ENCODE data around the gene NME1. TPM values are rescaled to one million over a fixed set of nuclear protein-coding genes. Genes with fewer than 3 reads are reported as not detected.

Gene NME1
- total RNA-seq, 1 donor from 2014 or later, result 51.9 TPM

- ATAC-seq, result no peak
Observed at GRCh38 chr17:51188271-51188833, 35.0 kb downstream of the NME1 start.

GRCh38 chr17:51189162-51189561 is 35.8 kb downstream of the NME1 start:
- no peak for ATAC-seq
- DNase-seq (ENCODE audit: low spot score), result no peak

More at GRCh38 chr17:51188271-51188833, 35.0 kb downstream of the NME1 start:
- DNase-seq (ENCODE audit: low spot score), result no peak

- DNase-seq (ENCODE audit: low spot score) (no peak), ATAC-seq (no peak)
Observed at GRCh38 chr17:51189628-51190027, 36.3 kb downstream of the NME1 start.

- DNase-seq (ENCODE audit: low spot score), result no peak
- ATAC-seq, result no peak
Observed at GRCh38 chr17:51191895-51192294, 38.5 kb downstream of the NME1 start.

GRCh38 chr17:51197754-51198153 is 44.4 kb downstream of the NME1 start:
- DNase-seq (ENCODE audit: low spot score) (no peak), ATAC-seq (no peak)

GRCh38 chr17:51200295-51200694 is 46.9 kb downstream of the NME1 start:
- DNase-seq (ENCODE audit: low spot score) (no peak), ATAC-seq (no peak)

GRCh38 chr17:51200846-51201245 is 47.5 kb downstream of the NME1 start:
- no peak for ATAC-seq
- DNase-seq (ENCODE audit: low spot score), result no peak

- ATAC-seq, result no peak
Observed at GRCh38 chr17:51203838-51204237, 50.5 kb downstream of the NME1 start.

More at GRCh38 chr17:51203838-51204237, 50.5 kb downstream of the NME1 start:
- DNase-seq (ENCODE audit: low spot score), result no peak

Other genes with a start within 250 kb of the NME1 start
- 36.5 TPM for gene SPAG9, start 32.7 kb upstream of the NME1 start, total RNA-seq
- 178 TPM for gene NME2, start 12.9 kb downstream of the NME1 start, total RNA-seq
- 9.5 TPM for gene MBTD1, start 106.5 kb downstream of the NME1 start, total RNA-seq
- gene UTP18, start 107.0 kb downstream of the NME1 start, total RNA-seq, result 10.0 TPM